HL-60/S4 treated with phorbol 12-myristate 13-acetate at 8.2 ng/mL for 4 days and 3 days (cell line): Measurements from ENCODE around the gene TSPO2.

Experiments used
- in situ Hi-C: fragments of 300-500 bp; cut with MboI; formaldehyde crosslinking; loops from 2 replicates; pipeline ENCODE4 v1.15.0; 2022; ENCODE audit warnings: low sequenced_read_pairs

The TSPO2 gene

DNA sequence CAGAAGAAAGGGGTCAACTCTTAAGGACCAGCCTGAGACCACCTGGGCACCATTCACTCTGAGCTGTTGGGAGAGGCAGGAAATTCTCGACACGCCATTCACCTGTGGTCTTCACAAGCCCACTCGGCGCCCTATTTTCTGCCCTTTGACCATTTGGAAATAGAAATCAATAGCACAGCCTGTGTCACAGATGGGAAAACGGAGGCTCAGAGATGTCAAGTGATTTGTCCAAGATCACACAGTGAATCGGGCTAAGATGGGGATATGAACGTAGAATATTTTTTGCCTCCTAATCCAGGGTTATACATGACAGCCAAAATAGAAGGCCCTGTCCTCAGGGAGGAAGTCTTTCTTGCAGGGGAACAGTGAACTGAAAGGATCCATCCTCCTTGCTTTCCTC is 7.7 kb downstream of the TSPO2 start:
- in situ Hi-C loops: no loop called here

DNA sequence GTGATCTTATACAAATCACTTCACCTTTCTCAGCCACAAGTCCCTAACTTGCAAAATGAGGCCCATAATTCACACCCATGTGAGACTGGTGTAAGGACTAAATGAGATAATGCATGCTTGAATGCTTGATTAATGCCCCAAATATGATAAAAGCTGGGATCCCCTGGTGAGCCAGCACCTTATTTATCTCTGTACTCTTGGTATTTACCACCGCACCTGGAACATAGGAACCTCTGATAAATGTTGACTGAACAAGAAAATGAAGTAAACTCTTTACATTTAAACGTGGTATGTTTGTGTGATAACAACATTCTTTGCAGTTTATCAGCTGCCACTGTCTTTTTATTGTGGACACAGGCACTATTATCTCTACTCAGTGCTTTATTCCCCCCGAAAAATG is 8.3 kb downstream of the TSPO2 start:
- in situ Hi-C loops: no loop called here

DNA sequence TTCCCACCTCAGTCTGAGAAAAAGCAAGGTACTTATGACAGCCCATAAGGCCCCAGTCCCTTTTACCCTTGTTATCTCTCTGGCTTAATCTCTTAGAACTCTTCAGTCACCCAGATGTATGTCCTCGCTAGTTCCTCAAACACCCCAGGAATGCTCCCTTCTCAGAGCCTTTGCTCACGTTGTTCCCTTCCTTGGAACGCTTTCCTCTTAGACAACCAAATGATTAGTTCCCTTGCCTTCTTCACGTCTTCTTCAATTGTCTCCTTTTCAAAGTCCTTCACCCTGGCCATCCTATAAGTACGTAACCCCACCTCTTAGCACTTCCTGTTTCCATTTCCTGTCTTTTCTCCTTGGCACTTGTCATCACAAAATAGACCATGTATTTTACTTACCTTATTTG is 9.6 kb downstream of the TSPO2 start:
- in situ Hi-C loops: no loop called here

DNA sequence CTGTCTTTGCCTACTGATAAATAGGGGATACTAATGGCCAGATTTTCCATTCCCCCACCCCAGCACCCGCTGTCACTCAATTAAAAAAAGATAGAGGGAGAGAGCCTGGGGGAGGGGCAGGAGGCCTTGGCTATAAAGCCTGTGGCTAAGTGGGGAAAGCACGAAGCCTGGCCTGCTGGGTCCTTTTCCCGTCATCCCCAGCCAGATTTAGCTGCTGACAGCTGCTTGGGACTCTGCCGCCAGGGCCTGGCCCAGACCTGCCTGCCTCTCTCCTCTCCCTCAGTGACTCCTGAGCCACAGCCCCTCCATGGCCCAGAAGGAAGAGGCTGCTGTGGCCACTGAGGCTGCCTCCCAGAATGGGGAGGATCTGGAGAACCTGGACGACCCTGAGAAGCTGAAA is 10.8 kb downstream of the TSPO2 start, which contains the start of gene APOBEC2:
Gene APOBEC2, plus strand, starts transcription at position 162 of the 400 bp plus-strand sequence. Its CDS starts 146 bp downstream, at position 308.
- in situ Hi-C loops: no loop called here

DNA sequence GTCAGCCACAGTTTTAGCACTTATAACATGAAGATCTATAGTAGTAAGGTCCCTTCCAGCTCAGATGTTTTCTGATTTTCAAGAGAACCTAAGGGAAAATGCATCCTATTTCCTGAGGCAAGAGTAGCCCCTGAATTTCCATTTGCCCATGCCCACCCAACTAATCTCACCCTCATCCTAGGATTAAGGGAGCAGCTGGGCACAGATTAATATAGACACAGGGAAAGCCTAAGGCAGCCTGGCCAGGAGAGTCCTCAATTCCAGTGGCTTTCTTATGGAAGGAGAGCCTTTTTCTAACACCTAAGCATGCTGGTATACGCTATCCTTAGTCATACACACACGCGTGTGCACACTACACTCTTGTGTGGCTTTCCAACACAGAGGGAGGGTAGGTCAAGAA is 12.2 kb downstream of the TSPO2 start:
- in situ Hi-C loops: no loop called here

DNA sequence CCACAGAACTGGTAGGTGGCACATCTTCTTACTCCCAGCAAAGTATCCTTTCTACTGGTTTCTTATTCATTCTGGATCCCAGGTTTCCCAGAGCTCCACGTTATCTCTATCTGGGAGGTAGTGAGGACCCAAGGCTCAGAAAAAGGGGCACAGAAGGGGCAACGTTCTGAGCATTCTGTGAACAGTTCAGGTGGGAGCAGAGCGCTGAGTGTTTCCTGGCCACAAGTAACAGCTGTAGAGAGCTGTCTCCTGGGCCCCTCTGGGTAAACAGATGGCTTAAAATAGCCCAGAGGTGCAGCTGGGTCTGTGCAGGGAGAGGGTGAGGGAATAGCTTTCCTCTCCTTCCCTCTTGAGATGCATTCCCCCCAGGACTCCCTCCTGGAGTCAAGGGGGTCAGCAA is 12.9 kb downstream of the TSPO2 start:
- in situ Hi-C loops: no loop called here

DNA sequence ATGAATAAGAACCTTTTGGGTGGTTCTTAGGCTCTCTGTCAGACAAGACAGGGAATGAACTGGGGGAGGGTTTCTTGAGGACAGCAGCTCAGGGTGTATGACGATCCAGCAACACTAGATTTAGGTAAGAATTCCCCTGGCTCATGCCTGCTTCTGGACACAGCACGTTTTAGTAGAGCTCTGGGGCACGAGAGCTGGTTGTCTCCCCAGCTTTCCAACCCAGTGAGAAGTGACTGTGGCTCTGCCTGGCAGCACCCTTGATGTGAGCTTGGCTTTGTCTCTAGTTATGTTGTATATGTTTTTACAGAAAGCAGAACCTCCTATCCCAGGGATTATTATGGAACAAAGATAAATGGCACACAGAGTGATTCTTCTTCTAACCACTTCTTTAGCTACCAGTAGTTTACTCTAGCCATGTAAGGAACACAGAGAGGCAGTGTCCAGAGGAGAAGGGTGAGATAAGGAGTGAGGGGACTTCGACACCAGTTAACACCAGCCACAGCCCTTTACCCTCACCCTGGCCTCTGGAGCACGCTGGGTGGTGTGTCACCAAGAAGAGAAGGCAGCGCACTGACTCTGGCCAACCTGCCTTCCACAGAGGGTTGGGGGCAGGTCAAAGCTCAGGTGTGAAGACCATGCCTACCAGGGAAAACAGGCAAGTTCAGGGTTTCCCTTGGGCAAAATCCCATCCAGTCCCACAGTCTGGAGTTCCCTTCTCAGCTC is 14.7 kb downstream of the TSPO2 start:
- in situ Hi-C loops: no loop called here

DNA sequence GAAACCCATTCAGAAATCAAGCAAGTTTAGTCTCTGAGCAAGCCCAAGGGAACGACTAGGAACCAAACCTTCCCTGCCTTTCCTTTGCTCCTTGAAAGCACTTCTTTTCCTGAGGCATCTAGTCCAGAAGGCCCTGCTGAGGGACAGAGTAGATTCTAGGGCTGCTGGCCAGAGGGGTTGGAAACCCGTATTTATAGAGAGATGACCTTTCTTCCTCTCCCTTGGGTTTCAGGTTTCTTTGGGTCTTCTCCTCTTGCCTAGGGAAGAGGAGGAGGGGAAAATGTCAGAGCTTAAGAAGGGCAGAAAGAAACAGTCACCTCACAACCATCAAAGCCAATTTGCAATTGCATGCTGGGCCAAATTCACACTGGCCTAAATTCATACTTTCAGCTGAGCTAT is 16.5 kb downstream of the TSPO2 start:
- in situ Hi-C loops: no loop called here

DNA sequence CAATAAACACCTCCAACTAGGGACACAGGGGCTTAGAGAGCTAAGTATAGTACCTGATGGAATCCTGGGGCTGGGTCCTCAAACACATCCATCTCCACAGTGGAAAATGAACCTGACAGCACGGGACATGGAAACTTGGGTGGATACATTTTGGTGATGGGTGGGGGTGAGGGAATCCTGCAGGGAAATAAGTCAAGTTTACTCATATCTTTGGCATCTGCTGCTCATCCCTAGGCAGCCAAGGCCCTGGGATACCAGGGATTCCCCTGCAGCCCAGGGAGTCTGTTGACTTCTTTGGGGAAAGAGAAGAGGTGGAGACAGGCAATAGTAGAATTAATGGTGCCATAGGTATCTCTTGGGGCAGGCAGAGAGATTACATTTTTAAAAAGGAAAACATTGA is 17.3 kb downstream of the TSPO2 start:
- in situ Hi-C loops: no loop called here

DNA sequence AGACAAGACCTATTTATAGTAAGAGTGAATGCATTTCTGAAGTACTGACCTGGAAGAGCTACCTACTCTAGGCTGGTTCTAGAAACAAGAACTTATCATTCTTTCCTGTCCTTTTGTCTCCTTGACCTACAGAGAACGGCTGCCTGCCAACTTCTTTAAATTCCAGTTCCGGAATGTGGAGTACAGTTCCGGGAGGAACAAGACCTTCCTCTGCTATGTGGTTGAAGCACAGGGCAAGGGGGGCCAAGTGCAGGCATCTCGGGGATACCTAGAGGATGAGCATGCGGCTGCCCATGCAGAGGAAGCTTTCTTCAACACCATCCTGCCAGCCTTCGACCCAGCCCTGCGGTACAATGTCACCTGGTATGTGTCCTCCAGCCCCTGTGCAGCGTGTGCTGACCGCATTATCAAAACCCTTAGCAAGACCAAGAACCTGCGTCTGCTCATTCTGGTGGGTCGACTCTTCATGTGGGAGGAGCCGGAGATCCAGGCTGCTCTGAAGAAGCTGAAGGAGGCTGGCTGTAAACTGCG is 19.0 kb downstream of the TSPO2 start:
- in situ Hi-C loops: no loop called here

DNA sequence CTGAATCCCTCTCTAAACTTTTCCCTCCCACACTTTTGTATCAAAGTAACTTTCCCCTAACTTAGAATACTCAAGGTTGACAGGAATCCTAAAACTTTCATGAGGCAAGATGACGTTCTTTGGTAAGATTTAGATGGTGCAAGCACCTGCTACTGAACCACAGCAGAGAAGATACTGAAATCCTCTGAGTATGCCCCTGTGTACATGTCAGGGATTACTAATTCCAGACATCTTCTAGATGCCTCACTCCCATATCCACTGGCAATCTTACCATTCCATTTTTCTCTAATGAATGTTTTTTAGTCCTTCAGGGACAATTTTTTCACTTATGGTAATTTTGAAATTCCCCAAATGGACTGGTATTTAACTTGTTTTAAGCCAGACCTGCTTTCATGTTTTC is 19.8 kb downstream of the TSPO2 start:
- in situ Hi-C loops: no loop called here

DNA sequence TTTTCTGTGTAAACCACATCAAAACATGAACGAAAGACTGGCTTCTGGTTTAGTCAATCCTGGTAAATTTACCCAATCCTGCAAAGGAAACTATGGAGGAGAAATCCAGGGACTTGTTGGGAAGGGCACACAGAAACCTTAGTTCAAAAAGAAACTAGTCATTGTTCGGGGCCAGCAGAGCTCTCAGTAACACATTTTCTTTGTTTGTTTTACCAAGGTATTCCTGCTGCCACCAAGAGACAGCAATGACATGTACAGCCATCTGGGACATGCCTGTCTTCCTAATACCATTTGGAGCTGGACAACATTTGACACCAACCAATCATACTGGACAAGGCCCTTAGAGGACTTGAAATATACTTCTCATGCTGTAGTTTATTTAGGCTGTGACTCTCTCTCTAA is 21.6 kb downstream of the TSPO2 start:
- in situ Hi-C loops: no loop called here

DNA sequence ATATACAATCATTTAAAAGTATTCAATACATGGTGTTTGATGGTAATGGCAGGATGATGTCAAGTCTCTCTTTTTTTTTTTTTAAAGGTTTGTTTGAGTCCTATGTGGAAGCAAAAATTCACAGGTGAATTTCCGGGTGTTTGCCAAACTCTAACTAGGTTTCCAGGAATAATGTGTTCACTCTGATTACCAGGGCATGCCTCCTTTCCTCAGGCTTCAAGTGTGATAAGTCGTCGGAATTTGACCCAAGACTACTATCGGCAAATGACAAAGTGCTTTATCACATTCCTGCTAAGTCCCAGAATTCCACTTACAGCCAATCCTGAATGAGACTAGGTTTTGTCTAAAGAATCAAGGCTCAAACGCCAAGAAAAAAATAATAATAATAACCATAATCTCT is 22.6 kb downstream of the TSPO2 start:
- in situ Hi-C loops: no loop called here

DNA sequence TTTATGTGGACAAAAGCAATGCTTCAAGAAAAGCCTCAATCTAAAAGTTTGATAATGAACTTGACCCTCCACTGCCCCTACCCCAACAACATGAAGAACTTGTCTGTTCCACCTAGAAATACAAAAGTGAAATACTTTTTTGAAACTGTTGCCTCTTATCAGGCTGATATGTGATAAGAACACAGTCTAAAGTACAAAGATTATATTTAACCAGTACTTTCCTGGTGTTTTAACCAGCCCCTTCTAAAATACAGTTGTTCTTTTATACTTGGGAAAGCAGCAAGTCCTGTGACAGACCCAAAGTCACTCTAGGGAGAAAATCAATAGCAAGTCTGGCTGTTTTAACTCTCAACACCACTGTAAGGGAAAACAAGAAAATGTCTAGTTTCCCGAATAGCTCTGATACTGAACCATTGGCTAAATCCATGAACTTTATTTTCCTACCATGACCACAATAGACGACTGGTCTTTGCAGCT is 23.3 kb downstream of the TSPO2 start:
- in situ Hi-C loops: no loop called here

DNA sequence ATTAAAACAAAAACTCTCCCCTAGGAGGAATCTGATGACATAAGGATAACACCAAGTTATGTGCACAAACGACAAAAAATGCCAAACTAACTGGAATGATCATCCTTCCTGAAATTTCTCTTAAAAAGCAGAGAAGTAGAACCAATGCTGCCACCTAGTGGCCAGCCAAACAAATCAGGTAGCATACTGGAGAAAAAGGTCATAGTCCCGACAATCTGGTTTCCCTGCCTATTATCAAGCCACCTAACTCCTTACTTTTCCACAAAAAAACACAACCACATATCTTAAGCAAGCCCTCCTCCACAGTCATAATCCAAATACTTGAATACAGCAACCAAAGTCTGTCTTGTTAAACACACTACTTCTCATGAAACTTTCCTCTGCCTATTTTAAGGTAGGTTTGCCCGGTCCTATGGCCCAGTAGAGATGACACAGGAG is 24.6 kb downstream of the TSPO2 start:
- in situ Hi-C loops: no loop called here

DNA sequence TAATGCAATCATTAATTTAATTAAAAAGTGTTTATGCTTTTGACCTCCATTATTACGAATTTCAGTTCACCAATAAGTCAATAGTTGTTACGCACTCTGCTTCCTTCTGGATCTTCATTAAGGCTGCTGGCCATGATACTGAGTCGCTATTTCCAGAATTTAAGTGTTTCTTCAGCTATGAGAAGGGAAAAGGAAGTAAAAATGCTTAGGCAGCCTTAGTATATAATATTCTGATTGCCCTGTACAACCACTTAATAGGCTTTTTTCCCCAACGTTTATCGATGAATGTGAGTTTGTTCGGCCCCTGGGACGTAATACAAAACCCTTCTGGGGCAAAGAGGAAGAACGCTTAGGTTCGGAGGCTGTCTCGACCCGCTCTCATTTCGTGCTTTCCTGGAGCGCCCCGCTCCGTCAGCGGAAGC is 29.2 kb downstream of the TSPO2 start:
- in situ Hi-C loops: no loop called here

DNA sequence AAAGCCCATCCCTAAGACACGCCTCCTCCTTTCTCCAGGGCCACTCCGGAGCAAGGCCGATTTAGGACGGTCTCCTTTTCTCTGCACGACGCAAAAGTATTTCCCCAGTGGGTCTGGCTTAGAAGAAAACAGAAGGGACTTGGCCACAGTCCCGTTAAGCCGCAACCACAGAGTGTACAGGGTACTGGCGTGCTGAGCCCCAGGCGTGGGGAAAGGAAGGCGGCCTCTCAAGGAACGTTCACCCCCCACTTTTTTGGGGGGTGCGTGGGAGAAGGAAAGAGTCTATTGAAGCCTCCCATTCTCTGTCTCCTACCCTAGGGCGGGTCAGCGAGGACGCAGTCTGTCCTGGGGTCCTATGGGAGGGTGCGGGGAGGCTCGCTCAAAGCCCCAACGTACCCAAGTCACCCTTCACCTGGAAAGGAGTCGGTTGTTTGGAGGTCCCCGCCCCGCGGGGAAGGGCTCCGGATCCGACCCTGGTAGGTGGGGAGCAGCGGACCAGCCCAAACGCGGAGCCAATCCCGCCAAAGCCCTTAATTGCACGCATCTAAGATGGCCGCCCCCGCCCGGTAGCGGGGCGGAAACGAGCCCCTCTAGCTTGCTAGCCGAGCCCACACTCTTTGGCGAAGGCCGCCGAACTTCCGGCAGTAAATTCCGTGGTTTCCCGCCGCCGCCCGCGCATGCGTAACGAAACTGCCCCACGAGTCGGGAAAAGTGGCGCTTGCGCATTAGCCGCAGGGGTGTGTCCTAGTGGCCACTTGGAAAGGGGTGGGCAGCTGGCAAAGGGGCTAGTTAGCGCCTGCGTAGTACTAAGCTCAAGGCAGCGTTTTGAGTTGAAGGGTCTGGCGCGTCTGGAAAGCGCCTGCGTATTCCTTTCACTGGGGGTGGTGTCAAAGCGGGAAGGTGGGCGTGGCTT is 29.9 kb downstream of the TSPO2 start, which contains the start of gene OARD1:
Gene OARD1, minus strand, starts transcription at position 434 of the 913 bp plus-strand sequence. CDS start 722 bp downstream, outside the sequence.
- in situ Hi-C loops: no loop called here

DNA sequence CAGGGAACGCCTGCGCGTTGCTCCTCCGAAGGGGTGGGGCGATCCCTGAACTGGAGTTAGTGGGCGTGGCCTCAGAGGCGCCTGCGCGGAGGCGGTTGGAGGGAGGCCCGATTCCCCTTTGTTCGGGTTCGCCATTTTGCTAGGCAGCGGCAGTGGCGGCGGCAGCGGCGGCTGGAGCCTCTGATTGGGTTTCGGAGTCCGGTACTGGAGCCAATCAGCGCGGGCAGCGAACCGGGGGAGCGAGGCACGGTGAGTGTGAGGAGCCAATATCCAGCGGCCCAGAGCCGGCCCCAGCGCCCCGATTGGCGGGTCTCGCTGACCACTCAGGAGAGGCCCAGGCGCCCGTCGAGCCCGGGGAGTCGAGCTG is 30.6 kb downstream of the TSPO2 start, which contains the start of gene NFYA:
Gene NFYA, plus strand, starts transcription at position 139 of the 367 bp plus-strand sequence. CDS start 6,116 bp downstream, outside the sequence.
- in situ Hi-C loops: no loop called here

DNA sequence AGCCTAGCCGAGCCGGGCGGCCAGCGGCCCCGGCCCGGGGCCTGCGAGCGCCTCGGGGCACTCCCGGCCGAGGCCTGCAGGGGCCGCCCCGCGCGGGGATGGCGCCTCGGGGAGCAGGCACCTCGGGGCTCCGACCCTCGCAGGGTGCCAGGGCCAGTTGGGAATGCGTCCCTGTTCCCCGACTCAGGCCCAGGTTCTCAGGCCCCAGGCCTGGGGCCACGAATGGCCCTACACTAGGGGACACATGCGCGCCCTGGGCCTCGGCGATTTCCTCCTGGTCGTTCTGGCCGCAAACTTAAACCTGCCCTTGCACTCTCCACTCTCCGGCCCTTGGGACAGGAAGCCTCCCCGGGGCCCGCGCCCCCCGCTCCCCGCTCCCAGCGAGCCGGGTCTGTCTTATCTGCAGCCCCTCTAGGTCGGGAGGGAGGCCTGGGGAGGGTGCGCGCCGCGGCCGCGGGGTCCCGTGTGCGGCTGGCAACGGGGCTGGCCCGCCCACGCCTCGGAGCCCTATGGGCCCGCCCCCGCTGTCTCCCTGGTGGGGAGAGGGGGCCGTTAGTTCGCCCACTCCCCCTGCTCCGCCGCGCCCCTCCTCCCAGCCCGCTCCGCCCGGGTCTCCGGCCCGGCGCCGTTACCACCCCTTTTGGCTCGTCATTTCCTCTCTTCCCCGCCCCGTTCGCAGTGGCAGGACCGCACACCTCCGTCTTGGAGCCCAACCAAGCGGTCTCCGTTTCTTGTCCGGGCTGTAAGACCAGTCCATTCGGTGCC is 31.1 kb downstream of the TSPO2 start:
- in situ Hi-C loops: no loop called here

DNA sequence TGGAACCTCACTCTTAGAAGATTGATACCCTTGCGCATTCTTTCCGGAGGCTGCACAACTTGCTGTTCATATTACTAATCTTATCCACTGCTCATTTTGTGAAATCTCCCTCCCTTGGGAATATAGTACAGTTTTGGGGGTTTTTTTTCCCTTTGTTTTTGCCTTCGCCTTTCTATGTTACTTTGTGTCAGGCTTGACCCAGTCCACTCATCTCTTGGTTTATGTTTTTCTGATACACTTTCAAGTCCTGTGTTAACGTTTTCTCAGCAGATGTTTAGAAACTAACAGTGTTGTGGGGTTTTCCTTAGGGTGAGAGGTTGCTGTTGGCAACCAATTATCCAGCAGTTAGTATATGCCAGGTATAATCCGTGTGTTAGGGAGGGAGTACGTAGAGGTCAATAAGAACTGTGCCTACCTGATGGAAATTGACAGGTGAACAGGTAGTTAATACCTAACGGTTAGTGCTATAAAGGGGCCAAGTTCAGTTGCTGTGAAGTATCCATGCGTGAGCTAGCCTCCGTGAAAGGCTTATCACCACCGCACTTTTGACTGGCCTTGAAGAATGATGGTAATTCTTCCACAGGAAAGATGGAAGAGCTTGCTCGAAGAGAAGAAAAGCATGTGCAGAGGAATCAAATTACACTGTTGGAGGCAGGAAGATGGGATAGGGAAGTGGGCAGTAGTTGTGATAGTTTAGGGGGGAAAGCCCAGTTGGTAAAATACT is 31.9 kb downstream of the TSPO2 start:
- in situ Hi-C loops: no loop called here
